ENCODE data around the gene TMEM190.
A peak's percentile ranks its signal among the peaks of the same experiment; 100 is the strongest.

Gene TMEM190

DNA sequence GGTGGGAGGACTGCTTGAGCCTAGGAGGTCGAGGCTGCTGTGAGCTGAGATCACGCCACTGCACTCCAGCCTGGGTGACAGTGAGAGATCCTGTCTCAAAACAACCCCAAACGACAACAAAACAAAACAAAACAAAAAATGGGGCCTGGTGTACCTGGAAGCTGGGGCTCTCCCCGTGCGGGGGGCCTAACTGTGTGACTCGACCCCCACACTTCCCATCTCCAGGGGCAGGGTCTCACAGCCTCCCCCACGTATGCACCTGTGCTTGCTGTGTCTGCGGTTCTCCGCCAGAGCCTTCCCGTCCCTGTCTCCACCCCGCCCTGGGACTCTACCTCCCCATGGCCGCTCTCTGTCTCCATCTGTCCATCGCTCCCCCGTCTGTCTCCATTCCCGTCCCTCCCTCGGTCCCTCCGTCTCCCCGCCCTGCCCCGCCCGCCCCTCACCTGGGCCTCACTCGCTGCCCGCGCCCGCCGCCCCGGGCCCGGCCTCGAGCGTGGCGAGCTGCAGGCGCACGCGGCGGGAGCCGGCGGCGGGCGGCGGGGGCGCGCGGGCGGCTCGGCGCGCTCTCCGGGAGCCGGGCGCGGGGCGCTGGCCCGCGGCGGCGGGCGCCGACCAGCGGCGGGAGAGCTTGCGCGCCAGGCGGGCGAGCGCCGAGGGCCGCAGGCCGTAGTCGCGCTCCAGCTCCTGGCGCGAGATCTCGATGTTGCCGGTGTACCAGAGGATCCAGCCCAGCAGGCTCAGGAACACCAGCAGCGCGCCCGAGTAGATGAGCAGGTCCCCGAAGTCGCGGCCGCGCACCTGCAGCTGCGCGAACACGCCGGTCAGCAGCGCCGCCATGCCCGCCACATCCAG is 6.9 kb downstream of the TMEM190 start:
- TF ChIP-seq, protein P1, sequence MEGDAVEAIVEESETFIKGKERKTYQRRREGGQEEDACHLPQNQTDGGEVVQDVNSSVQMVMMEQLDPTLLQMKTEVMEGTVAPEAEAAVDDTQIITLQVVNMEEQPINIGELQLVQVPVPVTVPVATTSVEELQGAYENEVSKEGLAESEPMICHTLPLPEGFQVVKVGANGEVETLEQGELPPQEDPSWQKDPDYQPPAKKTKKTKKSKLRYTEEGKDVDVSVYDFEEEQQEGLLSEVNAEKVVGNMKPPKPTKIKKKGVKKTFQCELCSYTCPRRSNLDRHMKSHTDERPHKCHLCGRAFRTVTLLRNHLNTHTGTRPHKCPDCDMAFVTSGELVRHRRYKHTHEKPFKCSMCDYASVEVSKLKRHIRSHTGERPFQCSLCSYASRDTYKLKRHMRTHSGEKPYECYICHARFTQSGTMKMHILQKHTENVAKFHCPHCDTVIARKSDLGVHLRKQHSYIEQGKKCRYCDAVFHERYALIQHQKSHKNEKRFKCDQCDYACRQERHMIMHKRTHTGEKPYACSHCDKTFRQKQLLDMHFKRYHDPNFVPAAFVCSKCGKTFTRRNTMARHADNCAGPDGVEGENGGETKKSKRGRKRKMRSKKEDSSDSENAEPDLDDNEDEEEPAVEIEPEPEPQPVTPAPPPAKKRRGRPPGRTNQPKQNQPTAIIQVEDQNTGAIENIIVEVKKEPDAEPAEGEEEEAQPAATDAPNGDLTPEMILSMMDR (IDR thresholded peaks at IDR 0.05): peak; percentile 21; the same call in 1 of the 2 replicates

DNA sequence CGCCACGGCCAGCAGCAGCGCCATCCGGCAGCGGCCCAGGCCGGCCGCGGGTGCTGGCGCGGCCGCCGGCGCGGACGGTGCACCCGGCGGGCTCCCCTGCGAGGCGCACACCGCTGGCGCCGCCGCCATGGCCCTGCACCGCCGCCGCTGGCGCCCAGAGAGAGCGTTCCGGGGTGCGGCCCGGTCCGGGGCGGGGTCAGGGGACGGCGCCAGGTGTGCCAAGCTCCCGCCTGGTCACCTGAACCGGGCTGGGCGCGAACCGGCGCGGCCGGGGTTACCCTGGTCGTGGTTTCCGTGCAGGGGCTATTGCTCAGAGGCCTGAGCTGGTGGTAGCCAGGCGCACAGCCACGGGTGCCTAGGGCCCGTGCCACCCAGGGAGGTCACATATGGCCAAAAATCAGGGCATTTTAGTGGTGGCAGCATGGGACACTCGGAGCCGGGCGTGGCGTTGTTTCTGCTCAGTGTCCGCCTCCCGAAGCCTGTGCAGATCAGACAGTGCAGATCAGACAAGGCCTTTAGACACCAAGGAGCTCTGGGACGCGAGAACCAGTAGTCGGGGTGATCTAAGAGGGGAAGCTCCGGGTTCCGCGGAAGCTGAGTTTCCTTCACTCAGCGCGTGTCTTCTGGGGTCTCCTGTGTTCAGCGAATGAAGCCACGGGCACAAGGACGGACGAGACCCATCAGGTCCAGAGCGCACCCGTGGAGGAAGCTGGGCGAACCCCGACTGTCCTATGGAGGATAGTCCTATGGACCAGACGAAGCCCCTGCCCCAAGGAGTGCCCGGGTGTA is 7.7 kb downstream of the TMEM190 start, which contains the start of gene TMEM238:
TMEM238 (minus strand) TSS at position 162 of the 789 bp plus-strand sequence; CDS start at position 129, 33 bp downstream.
- TF ChIP-seq, protein P1 (IDR thresholded peaks at IDR 0.05): no peak

DNA sequence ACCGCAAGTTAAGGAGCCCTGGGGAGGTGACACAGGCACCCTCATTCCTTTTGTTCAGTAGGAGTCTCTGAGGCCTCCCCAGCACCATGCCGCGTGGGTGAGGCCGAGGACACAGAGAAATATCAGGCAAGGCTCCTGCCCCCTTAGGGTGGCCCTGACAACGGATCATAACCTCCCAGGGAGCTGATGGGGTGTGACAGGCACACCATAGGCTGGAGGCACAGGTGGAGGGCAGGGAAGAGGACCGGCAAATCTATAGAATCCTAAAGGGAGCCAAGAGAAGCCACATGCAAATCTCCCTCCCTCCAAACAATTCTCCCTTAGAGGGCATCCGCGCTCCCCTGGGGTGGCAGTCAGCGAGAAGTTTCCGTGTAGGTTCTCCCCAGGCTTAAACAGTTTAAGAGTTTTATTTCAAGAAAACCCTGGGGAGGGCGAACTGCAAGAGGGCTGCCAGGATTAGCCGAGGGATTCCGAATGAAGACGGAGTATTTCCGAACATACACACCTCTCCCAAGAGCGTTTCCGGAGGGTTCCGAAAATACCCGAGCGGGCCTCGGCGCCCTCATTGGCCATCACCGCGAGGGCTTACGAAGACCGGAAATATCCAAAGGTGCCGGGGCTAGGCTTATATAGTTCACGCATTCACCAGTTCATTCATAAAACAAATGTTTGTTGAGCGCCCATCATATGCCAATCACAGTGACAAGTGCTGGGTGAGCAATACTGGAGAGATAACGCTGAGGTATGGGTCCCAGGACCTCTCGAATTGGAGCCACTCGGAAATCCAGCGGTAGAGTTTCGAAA is 8.5 kb downstream of the TMEM190 start:
- TF ChIP-seq, protein P1 (IDR thresholded peaks at IDR 0.05): no peak

DNA sequence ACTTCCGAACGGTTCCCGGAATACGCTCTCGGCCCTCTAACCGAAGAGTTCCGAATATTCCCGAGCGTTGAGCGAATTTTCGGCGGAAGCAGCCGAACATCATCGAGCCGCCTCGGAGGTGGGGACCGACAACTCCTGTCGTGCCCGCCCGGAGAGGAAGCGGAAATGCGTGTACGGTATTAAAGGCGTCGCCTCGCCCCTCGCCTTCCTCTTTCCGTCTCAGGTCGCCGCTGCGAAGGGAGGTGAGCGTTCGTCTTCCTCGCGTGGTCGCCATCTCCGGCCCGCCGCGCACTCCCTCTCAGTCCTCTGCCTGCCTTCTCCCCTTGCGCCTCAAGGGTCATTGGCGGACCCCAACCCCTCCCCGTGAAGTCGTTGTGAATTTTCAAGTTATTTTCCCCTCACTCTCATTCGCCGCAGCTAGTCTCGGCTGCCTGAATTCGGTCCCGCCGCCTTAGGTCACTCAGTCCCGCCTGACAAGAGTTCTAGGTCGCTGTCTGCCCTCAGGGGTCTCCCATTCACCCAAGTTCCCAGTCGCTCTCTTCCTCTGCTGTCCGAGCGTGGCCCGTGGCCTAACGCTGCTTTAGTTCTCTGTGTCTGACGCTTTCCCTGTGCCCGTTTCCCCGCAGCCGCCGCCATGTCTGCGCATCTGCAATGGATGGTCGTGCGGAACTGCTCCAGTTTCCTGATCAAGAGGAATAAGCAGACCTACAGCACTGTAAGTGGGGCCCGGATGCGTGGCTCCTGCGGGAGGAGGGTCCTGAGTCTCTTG is 9.3 kb downstream of the TMEM190 start, which contains the start of gene RPL28:
RPL28 (plus strand) TSS at position 209 of the 769 bp plus-strand sequence; CDS start at position 635, 426 bp downstream.
- TF ChIP-seq, protein P1 (IDR thresholded peaks at IDR 0.05): no peak

DNA sequence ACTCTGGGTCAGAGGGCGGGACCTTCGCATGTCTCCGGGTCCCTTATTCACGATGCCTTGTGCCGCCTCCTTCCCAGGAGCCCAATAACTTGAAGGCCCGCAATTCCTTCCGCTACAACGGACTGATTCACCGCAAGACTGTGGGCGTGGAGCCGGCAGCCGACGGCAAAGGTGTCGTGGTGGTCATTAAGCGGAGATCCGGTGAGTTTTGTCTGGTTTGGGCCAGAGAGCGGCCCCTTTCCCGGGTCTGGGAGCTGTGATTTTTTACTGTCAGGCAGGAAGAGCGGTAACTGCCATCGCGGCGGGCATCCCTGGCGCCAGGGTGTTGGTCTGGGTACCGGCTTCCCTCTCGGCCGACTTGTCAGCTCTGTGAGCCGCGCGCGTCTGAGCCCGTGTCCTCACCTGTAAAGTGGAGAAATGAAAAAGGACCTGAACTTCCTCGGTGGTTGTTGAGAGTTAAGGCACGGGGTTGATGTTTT is 9.9 kb downstream of the TMEM190 start:
- TF ChIP-seq, protein P1 (IDR thresholded peaks at IDR 0.05): no peak

DNA sequence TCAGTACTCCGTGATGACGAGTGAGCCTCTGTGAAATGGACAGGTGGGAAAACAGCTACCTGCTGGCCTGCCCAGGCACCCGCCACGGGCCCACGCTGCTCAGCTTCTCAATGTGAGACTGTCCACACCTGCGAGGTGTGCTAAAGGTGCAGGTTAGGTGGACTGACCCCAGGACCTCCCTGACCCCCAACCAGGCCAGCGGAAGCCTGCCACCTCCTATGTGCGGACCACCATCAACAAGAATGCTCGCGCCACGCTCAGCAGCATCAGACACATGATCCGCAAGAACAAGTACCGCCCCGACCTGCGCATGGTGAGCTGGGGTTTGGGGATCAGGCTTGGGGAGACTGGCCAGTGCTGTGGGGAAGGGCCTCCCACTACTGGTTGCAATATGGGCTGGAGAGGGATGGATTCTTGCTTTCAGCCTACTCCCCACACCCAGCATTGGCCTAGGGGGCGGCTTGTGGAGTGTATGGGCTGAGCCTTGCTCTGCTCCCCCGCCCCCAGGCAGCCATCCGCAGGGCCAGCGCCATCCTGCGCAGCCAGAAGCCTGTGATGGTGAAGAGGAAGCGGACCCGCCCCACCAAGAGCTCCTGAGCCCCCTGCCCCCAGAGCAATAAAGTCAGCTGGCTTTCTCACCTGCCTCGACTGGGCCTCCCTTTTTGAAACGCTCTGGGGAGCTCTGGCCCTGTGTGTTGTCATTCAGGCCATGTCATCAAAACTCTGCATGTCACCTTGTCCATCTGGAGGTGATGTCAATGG is 11.3 kb downstream of the TMEM190 start:
- TF ChIP-seq, protein P1 (IDR thresholded peaks at IDR 0.05): no peak

Data from LNCAP (cell line).